ENCODE measurements around the gene OR9Q1.
"Not testable (repeated sequence)": the region's sequence is repeated elsewhere in the genome, so short reads cannot be mapped to it uniquely, and the experiment has no call there.

GRCh38 chr11:58000021-58000420 lies 23.7 kb upstream of the OR9Q1 start:
- TF ChIP-seq, protein P1, sequence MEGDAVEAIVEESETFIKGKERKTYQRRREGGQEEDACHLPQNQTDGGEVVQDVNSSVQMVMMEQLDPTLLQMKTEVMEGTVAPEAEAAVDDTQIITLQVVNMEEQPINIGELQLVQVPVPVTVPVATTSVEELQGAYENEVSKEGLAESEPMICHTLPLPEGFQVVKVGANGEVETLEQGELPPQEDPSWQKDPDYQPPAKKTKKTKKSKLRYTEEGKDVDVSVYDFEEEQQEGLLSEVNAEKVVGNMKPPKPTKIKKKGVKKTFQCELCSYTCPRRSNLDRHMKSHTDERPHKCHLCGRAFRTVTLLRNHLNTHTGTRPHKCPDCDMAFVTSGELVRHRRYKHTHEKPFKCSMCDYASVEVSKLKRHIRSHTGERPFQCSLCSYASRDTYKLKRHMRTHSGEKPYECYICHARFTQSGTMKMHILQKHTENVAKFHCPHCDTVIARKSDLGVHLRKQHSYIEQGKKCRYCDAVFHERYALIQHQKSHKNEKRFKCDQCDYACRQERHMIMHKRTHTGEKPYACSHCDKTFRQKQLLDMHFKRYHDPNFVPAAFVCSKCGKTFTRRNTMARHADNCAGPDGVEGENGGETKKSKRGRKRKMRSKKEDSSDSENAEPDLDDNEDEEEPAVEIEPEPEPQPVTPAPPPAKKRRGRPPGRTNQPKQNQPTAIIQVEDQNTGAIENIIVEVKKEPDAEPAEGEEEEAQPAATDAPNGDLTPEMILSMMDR (conservative IDR thresholded peaks at IDR 0.05; ENCODE audit: low read depth, low read length): not testable (repeated sequence)
- not testable (repeated sequence) for TF ChIP-seq EZH2phosphoT487 (IDR thresholded peaks at IDR 0.05; ENCODE audit: borderline replicate concordance, low read length); EZH2 (IDR thresholded peaks at IDR 0.05; ENCODE audit: low read length, unreplicated experiment)
